Measurements from ENCODE around the gene KHSRP. TPM values are rescaled to one million over a fixed set of nuclear protein-coding genes. Genes with fewer than 3 reads are reported as not detected.

Gene KHSRP
- total and polyA plus RNA-seq, 2 of the 13 experiments (the other 11 are each of a cell fraction or from before 2014, with no cell fraction given): 72.1 to 129 TPM

- 94% methylated on average over 7 of the region's 18 CpGs for WGBS (ENCODE audit: low lambda C conversion rate)
- Histone ChIP-seq H3K4me2 (ENCODE audit: low read depth, low read length) (no peak overlapping the region), H2AFZ (ENCODE audit: low read length) (no peak overlapping the region), H3K27ac (ENCODE audit: extremely low read length, insufficient read depth, low read length) (no peak overlapping the region), H3K27me3 (ENCODE audit: control insufficient read depth in 1 of 2, insufficient read depth in 2 of 2, low read length in 2 of 2) (no peaks in the 10 kb centered on the region; a peak in 1 of 5 replicates), H3K4me1 (ENCODE audit: insufficient read depth, low read length) (peaks cover 27% of the 10 kb centered on the region), H4K20me1 (ENCODE audit: insufficient read depth, low read length) (peaks cover 20% of the 10 kb centered on the region), H3K36me3 (replicated peaks in 1 of 2; ENCODE audit: control insufficient read depth in 1 of 2, insufficient read depth in 2 of 2, low read length in 2 of 2) (peaks cover 1 to 5% of the 10 kb centered on the region in 2 experiments; a peak in 3 of 5 replicates), H3K79me2 (ENCODE audit: insufficient read depth, low read length) (peaks cover 20% of the 10 kb centered on the region), H3K9me3 (ENCODE audit: low read length) (no peaks in the 10 kb centered on the region), H3K9ac (ENCODE audit: insufficient read depth, low read depth, low read length) (no peak overlapping the region), H3K4me3 (replicated peaks in 1 of 3; ENCODE audit: insufficient read depth in 1 of 3, low read depth in 2 of 3, low read length in 3 of 3) (no peak overlapping the region)
- in situ Hi-C loops (cut with HindIII; ENCODE audit: extremely low pct_ligation_motif_present, low pct_unique_long_range_greater_than_20kb): no loop called here
- no TSS peak for BruUV-seq (replicated peaks)
- no peak for DNase-seq (ENCODE audit: low spot score)
- ATAC-seq: no peak
- ChIA-PET POLR2A (interaction anchor here (3.0 kb wide), 1 partner anchor 54 kb away, joined by 29 read pairs; the partner anchor contains the start of gene ALKBH7), CTCF (ENCODE audit: low intra/inter-chr PET ratio, low total read pairs) (no interaction called here)
- TF ChIP-seq SP140L (CRISPR knock-in tag; IDR thresholded peaks at IDR 0.05; ENCODE audit: borderline replicate concordance) (no peak), ZSCAN20 (CRISPR knock-in tag; IDR thresholded peaks at IDR 0.05; ENCODE audit: borderline replicate concordance) (no peak), ZNF207 (IDR thresholded peaks at IDR 0.05; ENCODE audit: borderline replicate concordance) (no peak), ZNF276 (CRISPR knock-in tag; IDR thresholded peaks at IDR 0.05; ENCODE audit: low read depth) (no peak), NRL (CRISPR knock-in tag; IDR thresholded peaks at IDR 0.05; ENCODE audit: borderline replicate concordance) (no peak), ZNF382 (CRISPR knock-in tag; IDR thresholded peaks at IDR 0.05; ENCODE audit: borderline replicate concordance) (no peak), CREB3 (CRISPR knock-in tag; IDR thresholded peaks at IDR 0.05) (no peak)
- intact Hi-C loops (cut with micrococcal nuclease; ENCODE audit: unreplicated experiment): no loop called here
- FAIRE-seq: no peak
Measured at GRCh38 chr19:6427131-6427530, 2.5 kb upstream of the KHSRP start.
